ENCODE results near the gene IL18R1.

Gene IL18R1

DNA sequence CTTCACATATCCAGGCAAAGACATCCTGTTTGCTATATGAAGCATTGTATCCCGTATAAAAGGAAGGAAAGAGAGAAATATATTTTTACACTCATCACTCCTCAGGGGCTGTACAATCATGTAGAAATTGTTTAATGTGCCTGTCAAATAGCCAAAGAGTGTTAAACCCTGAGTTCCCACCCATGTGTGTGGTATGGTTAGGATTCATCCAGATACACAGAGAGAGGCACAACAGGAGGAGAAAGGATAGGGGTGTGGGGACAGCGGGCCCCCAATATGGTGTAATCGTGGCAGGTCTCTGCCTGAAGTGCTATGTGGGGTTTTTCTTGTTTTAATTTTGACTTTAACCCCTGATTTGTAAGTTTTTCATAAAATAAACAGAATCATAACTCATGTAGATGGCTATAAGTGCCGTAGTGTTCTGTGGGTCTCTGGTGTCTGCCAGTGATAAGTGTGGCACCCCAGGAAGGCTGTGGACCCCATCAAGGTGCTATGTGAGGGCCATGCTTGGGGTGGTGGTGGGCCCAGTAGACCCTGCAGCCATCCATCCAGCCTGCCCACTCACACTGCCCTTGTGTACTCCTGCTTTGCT, 10.2 kb upstream of the IL18R1 start:
- DNase-seq (ENCODE audit: low spot score) = no peak
- TF ChIP-seq, protein P1, sequence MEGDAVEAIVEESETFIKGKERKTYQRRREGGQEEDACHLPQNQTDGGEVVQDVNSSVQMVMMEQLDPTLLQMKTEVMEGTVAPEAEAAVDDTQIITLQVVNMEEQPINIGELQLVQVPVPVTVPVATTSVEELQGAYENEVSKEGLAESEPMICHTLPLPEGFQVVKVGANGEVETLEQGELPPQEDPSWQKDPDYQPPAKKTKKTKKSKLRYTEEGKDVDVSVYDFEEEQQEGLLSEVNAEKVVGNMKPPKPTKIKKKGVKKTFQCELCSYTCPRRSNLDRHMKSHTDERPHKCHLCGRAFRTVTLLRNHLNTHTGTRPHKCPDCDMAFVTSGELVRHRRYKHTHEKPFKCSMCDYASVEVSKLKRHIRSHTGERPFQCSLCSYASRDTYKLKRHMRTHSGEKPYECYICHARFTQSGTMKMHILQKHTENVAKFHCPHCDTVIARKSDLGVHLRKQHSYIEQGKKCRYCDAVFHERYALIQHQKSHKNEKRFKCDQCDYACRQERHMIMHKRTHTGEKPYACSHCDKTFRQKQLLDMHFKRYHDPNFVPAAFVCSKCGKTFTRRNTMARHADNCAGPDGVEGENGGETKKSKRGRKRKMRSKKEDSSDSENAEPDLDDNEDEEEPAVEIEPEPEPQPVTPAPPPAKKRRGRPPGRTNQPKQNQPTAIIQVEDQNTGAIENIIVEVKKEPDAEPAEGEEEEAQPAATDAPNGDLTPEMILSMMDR (IDR thresholded peaks at IDR 0.05) = no peak
- Histone ChIP-seq H3K4me3 (no peak overlapping the region), H3K27ac (no peak overlapping the region)

DNA sequence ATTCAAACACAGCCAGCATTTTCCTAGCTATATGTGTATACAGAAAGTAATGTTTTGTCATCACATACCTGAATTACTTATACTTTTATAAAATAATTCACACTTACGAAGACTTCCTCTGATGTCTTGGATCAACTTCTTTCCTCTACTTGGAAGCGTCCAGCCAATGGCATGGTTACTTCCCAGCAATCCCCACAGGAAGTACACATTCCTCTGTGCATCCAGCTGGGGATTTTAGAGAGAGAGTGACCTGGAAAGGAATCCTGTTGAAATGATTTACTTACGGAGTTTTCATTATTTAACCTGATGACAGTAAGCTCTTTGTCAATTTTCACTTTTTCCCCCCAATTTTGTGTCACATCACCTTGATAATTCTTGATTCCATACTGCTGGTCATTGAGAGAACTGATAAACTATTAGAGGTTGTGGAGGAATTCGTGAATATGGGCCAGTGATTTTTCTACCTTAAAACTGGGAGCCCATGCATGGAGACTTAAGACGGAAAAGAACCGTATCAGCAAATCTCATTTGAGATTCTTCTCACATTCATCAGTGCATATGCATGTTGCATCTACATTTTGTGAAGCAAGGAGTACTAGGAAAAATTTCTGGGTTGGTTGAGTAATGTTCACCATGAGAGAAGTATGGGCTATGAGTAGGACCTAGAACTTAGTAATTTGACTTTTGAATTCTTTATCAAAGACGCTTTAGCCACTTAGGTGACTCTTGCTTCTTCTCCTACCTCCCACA, 9.0 kb upstream of the IL18R1 start:
- no peak overlapping the region for H3K4me3 ChIP-seq
- no peak for DNase-seq (ENCODE audit: low spot score)
- TF ChIP-seq, protein P1 (IDR thresholded peaks at IDR 0.05) = no peak
- no peak overlapping the region for H3K27ac ChIP-seq

GRCh38 chr2:102350137-102350793, 5.3 kb upstream of the IL18R1 start:
- no peak for DNase-seq (ENCODE audit: low spot score)
- H3K27ac ChIP-seq = no peak overlapping the region
- TF ChIP-seq, protein P1 (IDR thresholded peaks at IDR 0.05) = no peak
- H3K4me3 ChIP-seq = no peak overlapping the region

DNA sequence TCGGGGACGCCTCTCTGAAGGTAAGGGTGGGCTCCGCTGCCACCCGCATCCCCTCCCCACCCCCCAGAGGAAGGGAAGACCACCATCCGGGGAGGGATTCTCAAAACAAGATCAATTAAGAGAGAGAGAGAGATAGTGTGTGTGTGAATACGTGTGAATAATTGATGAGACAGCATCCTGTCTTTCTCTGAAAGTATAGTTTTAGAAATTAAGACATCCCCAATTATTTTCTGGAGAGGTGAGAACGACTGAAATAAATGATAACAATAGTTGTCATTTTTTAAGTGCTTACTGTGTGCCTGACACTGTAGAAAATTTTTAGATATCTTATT, 751 bp downstream of the IL18R1 start:
- TF ChIP-seq, protein P1 (IDR thresholded peaks at IDR 0.05) = no peak
- no peak for DNase-seq (ENCODE audit: low spot score)
- Histone ChIP-seq H3K4me3 (peak overlapping the region; percentile 79), H3K27ac (peak overlapping the region in 1 of 2 donors; percentile 36)

DNA sequence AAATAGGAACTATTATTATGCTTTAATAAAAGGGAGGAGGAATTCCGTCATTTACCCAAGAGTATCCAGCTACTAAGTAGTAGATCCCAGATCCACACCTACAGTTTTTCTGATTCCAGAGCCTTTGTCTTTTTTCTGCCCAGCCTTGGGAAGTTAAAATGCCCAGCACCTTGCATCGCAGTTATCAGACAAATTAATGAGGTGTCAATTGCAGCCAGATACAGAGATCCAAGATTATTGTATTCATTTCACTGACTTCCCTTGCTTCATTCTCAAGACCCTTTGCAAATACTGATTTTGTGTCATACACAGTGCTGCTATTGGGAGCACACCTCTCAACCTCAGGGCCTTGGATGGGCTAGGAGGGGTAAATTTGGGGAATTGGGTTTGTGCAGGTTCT, 1.1 kb downstream of the IL18R1 start:
- H3K27ac ChIP-seq = no peak overlapping the region
- H3K4me3 ChIP-seq = peak overlapping the region; percentile 79
- no peak for DNase-seq (ENCODE audit: low spot score)
- TF ChIP-seq, protein P1 (IDR thresholded peaks at IDR 0.05) = no peak

DNA sequence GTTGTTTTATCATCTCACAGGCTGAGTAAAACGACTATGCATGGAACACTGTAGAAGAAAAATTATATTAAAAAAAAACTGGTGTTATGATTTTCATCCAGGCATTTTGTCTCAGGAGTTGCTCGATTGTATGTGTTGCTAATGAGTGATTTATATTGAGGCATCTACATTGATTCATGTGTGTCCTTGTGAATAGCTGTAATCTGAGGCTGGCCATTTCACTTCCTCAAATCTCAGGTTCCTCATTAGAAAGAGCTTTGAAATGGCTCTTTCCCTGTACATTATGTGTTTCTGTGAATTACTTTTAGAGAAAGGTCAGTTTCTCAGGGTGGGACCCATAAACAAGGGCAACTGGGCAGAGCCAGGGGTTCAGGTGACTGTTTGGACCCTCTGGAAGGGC, 2.3 kb downstream of the IL18R1 start:
- Histone ChIP-seq H3K4me3 (no peak overlapping the region), H3K27ac (no peak overlapping the region)
- no peak for DNase-seq (ENCODE audit: low spot score)
- TF ChIP-seq, protein P1 (IDR thresholded peaks at IDR 0.05) = no peak
